GM18505 (cell line): ENCODE measurements around the gene C1orf198.

ENCODE experiments used
- ATAC-seq: cut with Tn5 transposase; IDR thresholded peaks from one replicate; pipeline ENCODE4 v1.9.1; 2021; ENCODE audit not compliant: unreplicated experiment
- POLR2A ChIP-seq: IDR thresholded peaks from 4 replicates; pipeline ENCODE4 v1.6.1; 2011; ENCODE audit warnings: borderline replicate concordance; ENCODE audit not compliant: insufficient read depth, insufficient read length; ENCODE audit errors: extremely low read depth

Gene C1orf198

DNA sequence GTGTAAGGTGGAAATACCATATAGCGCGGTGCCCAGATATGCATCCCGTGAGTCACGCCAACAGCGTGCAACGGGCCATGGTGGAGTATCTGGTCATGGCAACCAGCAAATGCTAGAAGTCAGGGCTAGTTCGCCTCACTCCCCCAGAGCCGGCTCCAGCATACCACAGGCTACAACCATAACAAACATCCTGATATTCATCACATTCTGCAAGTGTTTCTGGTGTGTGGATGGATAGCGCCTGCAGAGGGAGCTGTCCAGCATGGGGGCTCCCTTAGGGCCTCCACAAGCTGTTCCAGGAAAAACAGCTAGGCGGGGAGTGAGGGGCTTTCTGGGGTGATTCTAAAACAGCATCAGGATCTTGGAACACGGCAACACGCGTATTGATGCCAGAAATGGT, 6.8 kb downstream of the C1orf198 start:
- ATAC-seq = no peak
- no peak for TF ChIP-seq POLR2A

DNA sequence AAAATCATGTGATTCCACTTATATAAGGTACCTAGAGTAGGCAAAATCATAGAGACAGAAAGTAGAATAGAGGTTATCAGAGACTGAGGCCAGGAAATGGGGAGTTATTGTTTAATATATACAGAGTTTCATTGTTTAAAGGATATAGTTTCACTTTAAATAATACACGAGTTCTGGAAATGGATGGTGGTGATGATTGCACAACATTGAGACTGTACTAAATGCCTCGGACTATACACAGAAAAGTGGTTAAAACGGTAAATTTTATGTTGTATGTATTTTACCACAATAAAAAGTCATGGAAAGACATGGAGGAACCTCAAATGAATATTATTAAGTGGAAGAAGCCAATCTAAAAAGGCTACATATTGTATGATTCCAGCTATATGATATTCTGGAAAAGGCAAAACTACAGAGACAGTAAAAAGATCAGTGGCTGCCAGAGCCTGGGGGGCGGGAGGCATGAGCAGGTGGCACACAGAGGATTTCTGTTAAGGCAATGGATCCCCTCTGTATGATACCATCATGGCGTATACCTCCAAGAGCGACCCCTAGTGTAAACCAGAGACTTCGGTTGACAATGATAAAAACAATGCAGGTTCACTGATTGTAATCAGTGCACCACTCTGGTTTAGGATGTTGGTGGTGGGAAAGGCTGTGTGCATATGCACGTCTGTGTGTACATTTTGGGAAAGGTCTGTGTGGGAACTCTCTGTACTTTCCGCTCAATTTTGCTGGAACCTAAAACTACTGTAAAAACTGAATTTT, 7.5 kb downstream of the C1orf198 start:
- no peak for ATAC-seq
- TF ChIP-seq POLR2A = no peak

DNA sequence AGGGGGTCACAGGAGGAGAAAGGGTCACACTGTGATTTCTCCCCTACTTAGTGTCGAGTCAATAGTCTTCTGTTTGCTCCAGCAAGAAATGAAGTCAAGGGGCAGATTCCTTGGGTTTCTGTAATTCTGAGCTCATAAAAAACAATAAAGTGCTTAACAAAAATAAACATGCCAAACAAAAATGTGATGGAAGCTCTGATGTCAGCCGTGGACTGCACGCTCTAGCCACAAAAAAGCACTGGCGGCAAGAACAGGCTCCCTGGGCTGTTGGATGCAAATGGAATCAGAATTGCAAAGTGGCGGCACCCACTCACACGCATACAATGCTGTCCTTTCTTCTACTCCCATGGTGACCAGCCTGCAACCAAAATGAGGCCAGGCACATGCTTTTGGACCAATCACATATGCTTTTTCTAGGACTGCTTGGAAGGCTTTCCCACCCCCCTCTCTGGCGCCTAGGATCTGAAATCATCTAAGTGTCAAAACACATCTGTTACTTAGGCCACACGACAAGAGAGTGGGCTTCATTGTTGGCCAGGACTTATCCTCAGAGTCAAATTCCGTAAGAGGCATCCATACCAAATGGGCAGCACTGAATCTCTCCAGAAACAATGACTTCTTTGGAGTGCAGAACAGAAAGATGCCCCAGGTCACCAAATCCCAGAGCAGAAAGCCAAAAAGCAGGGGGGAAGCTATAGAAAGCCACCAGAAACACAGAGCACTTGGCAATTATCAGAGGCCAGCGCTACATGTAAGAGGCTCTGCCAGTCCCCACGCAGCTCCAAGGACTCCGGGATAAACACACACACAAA, 9.2 kb downstream of the C1orf198 start:
- TF ChIP-seq POLR2A = no peak
- ATAC-seq = no peak

DNA sequence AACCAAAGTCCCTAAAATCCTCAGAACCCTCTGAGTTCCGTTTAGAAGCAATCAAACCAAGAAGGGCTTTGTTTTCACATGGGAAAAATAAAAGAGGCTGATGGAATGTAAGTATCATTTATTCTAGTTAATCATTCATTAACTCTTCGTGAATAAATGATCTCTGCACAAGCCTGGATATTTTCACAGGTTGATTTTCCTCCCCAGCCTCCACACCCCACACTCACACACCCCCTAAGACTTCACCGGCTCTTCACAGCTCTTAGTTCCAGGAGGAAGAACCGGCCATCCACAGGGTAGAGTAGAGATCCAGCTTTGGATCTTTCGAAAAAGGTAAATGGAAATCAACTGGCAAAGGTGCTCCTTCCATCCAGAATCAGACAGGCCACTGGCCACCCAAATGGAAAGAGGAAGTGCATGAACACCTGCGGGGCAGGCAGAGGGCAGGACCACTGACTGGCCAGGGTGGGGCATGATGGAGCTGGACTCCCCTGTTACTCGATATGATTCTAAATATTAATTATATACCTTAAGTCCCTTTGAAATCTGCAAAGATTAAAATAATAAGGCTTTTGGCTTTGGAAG, 10.0 kb downstream of the C1orf198 start:
- TF ChIP-seq POLR2A = no peak
- ATAC-seq = no peak

DNA sequence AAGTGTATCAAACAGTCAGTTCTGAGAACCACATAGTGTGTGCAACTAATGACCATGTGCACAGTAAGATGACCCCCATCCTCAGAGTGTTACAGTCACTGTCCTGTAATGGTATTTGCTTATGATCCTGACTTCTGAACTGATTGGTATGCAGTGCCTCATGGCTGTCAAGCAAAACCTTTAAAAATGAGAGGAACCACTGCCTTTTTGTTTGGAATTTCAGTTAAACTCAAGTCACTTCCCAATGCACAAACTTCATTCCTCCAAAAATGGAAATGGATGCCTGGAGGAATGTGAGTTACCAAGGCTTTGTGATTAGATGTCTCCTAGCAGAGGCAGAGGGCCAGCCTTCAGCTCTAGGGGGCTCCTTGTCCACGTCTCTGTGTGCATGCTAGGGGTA, 10.5 kb downstream of the C1orf198 start:
- no peak for ATAC-seq
- no peak for TF ChIP-seq POLR2A

DNA sequence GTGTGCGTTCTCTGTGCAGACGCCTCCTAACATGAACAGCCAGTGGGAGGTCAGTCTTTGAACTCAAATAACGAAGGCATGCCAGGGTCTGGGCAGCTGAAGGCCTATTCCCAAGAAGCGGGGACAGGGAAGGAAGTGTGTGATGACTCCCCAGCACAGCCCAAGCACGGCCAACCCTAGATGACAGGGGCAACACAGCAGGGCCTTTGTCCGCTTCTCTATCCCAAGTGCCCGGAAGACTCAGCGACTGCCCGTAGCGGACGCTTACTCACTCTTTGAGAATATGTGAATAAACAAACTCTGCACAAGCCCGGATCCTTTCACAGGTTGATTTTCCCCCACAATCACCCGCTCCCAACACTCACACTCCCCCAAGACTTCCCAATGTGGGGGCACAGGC, 11.2 kb downstream of the C1orf198 start:
- no peak for ATAC-seq
- no peak for TF ChIP-seq POLR2A

DNA sequence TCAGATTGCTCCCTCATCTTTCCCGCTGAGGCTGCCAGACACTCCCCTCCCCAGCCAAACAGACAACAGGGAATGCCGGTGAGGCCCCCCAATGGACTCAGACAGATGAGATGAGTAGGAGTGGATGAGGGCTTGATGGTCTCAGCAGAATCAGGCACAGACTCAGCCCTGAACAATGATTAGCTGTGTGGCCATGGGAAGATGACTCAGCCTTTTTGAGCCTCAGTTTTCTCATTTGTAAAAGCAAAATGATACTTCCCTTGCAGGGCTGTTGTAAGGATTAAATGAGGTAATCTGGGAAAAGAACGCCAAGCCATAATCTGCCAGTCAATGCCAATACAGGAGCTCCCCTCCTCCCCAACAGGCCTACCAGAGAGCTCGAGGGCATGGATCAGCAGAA, 12.4 kb downstream of the C1orf198 start:
- no peak for ATAC-seq
- TF ChIP-seq POLR2A = no peak

DNA sequence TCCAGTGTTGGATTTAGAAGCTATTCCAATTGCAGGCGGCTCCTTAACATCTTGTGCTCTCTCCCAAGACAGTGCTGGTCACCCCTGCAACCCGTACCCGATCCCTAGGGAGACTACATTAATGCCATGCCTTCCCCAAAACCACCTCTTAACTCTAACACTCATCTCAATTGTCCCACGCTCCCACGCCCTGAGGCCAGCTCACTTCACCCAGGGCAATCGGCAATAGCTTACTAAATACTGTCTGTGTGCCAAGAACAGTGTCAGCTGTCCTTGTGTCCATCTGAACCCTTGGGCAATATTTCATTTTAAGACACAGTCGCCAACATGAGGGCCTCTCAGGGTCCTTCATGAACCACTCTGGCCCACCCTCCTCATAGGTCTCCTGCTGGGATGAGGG, 13.9 kb downstream of the C1orf198 start:
- no peak for ATAC-seq
- TF ChIP-seq POLR2A = no peak

DNA sequence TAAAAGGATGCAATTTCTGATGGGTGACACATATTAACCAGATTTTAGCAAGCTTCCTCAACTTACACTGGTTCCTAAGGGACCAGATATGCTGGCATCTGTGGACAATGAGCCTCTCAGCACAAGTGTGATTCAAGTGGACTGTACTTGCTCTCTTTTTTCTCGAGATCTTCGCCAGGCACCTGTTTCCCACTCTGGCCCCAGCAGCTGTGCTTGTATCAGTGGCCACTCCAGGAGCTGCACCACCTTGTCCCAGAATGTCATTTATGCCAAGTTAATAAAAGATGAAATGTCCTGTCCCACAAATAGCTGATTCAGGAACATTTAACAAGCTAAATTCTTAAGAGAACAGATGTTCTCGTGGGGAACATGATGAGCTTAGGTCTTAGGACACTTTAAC, 14.6 kb downstream of the C1orf198 start:
- no peak for ATAC-seq
- no peak for TF ChIP-seq POLR2A

DNA sequence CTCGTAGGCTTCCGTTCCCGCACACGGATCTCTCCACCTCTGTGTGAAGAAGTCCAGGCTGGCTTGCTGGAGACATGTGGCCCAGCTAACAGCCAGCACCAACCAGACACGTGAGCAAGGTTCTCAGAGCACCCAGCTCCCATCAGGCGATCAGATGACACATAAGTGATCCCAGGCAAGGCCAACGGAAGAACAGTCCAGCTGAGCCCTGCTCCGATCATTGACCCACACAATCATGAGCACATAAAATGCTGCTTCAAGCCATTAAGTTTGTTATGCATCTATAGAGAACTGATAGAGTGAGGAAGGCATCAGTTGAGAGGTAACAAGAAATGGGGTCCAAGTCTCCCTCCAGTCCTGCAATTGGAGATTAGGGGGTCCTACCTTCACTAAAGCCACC, 15.4 kb downstream of the C1orf198 start:
- no peak for TF ChIP-seq POLR2A
- ATAC-seq = no peak

DNA sequence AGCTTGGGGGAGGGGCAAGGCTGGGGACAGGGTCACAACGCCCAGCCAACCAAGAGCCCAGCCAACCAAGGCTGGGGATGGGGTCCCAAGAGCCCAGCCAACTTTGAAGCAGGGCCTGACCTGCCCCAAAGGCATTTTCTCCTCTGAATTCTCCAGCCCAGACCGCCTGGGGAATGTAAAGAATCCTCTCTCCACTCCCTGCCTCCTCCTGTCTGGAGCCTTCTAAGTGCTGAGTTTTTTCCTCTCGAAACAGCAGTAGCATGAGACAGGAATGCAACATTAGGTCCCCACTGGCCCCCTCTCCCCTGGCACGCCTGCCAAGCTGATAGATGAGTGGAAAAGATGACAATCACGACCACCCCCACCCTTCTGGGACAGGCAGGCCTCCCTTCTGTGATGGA, 17.0 kb downstream of the C1orf198 start:
- TF ChIP-seq POLR2A = no peak
- ATAC-seq = no peak

DNA sequence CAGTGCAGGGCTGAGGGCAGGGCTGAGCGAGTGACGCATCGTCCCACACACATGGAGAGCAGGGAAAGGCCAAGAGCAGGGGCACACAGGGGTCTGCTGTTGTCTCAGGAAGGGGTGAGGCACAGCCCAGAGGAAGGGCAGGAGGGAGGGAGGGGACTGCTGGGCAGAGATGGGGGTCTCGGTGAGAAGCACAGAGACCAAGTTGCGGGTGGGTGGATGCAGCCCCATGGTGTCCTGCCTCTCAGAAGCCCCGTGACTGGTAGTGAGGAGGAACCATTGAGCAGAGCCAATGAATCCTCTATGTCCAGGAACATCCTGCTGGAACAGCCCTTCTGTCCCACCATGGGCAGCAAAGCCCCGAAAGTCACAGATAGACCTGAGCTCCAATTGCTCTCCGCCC, 17.8 kb downstream of the C1orf198 start:
- no peak for ATAC-seq

DNA sequence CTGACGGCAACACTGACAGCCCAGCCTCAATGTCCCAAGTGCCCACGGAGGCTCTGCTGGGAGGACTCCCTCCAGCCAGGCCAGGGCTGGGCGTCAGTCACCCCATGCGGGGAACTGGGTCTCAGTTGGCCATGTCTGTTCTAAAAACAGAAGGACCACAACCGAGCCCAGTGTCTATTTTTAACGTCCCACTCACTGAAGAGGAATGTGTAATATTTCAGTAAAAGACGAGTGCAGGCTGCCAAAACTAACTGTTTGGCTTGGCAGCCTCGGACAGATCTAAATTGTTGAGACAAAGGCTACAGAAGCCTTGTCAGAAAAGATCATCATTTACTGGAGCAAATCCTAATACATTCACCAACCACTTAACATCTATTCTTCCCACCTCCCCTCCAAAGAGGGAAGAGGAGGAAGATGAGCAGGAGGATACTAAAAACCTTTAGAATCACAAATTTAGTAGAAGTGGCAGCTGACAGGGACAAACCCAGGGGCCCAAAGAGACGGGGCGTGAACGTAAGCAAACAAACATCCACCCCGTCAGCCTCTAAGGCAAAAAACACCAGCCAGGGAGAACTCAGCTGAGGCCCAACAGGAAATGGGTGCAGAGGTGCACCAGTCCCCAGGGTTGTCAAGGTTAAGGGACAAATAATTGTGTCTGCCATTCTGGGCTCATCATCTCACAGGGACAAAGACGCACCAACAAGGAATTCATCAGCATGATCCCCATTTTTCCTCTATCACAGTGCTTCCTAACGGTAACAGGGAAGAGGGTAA, 18.7 kb downstream of the C1orf198 start:
- ATAC-seq = no peak

More for the DNA sequence above, 17.8 kb downstream of the C1orf198 start:
- TF ChIP-seq POLR2A = no peak

More for the DNA sequence above, 18.7 kb downstream of the C1orf198 start:
- no peak for TF ChIP-seq POLR2A
